DOHH2 (cell line): ENCODE results near the gene PSMA7.
"Not testable (repeated sequence)": the region's sequence is repeated elsewhere in the genome, so short reads cannot be mapped to it uniquely, and the experiment has no call there.

Source experiments
- H3F3A ChIP-seq: fragments of 200-600 bp; sonication (generic), shearing (Covaris generic); 2 replicates; pipeline ENCODE4 v1.6.0; 2016; ENCODE audit warnings: antibody characterized with exemption, mild to moderate bottlenecking; ENCODE audit not compliant: control insufficient read depth, insufficient read depth
- H3K27ac ChIP-seq: fragments of 200-600 bp; sonication (generic); 2 replicates; pipeline ENCODE4 v1.5.1; 2014; ENCODE audit warnings: low read depth, mild to moderate bottlenecking, low read length, moderate library complexity
- H3K27me3 ChIP-seq: fragments of 200-600 bp; sonication (generic); 2 replicates; pipeline ENCODE4 v1.6.1; 2014; ENCODE audit warnings: mild to moderate bottlenecking, low read length, mixed read lengths; ENCODE audit not compliant: control insufficient read depth
- H3K36me3 ChIP-seq: fragments of 200-600 bp; sonication (generic); 2 replicates; pipeline ENCODE4 v1.6.1; 2014; ENCODE audit warnings: mild to moderate bottlenecking, low read length, moderate library complexity, mixed read lengths; ENCODE audit not compliant: control insufficient read depth
- H3K4me1 ChIP-seq: fragments of 200-600 bp; sonication (generic); 2 replicates; pipeline ENCODE4 v1.6.1; 2014; ENCODE audit warnings: mild to moderate bottlenecking, low read length, mixed read lengths; ENCODE audit not compliant: control insufficient read depth
- H3K4me2 ChIP-seq: fragments of 200-600 bp; sonication (generic); 2 replicates; pipeline ENCODE4 v1.6.0; 2014; ENCODE audit warnings: mild to moderate bottlenecking, low read length, moderate library complexity
- H3K4me3 ChIP-seq: fragments of 200-600 bp; sonication (generic); 2 replicates; pipeline ENCODE4 v1.5.1; 2014; ENCODE audit warnings: mild to moderate bottlenecking, low read length, mixed read lengths
- H3K79me2 ChIP-seq: fragments of 200-600 bp; sonication (generic); 2 replicates; pipeline ENCODE4 v1.6.1; 2014; ENCODE audit warnings: mild to moderate bottlenecking, low read length, mixed read lengths; ENCODE audit not compliant: control insufficient read depth
- H3K9me2 ChIP-seq: fragments of 200-600 bp; sonication (generic); replicated peaks from 2 replicates; pipeline ENCODE4 v1.6.1; 2014; ENCODE audit warnings: mild to moderate bottlenecking, low read length, mixed read lengths; ENCODE audit not compliant: control insufficient read depth
- H3K9me3 ChIP-seq: fragments of 200-600 bp; sonication (generic); 2 replicates; pipeline ENCODE4 v1.6.1; 2014; ENCODE audit warnings: antibody characterized with exemption, low read length, mixed read lengths; ENCODE audit not compliant: control insufficient read depth, insufficient read depth
- H4K20me1 ChIP-seq: fragments of 200-600 bp; sonication (generic); 2 replicates; pipeline ENCODE4 v1.6.0; 2014; ENCODE audit warnings: low read depth, mild to moderate bottlenecking, antibody characterized with exemption, low read length, moderate library complexity; ENCODE audit not compliant: control insufficient read depth, insufficient read depth
- EZH2phosphoT487 ChIP-seq: fragments of 200-600 bp; sonication (generic); IDR thresholded peaks from 2 replicates; pipeline ENCODE4 v1.6.1; 2017; ENCODE audit warnings: borderline replicate concordance, mild to moderate bottlenecking, antibody characterized with exemption, low read length, moderate library complexity, mixed read lengths
- TF ChIP-seq, protein P1 (sequence below): fragments of 200-600 bp; sonication (generic); IDR thresholded peaks from one replicate; pipeline ENCODE4 v1.5.1; 2014; ENCODE audit warnings: antibody characterized with exemption, mild to moderate bottlenecking, low read depth, low read length; ENCODE audit not compliant: poor library complexity, severe bottlenecking

PSMA7 gene

DNA sequence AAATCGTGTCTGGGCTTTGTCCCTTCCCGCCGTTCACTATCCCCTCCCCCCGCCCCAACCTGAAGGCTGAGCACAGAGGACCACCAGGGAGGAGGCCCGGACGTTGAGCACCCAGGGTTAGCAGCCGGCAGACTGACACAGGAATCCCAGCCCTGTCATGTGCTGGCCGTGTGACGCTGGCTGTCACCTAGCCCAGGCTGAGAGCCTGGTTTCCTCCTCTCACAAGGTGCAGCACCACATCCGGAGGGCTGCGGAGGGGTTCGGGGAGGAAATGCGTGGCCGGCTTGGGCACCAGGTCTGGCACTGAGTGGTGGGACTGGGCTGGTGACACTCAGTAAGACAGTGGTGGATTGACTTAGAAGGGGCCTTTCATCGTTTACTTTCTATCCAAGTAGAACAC is 25.5 kb downstream of the PSMA7 start:
- Histone ChIP-seq H3K4me3 (no peak overlapping the region), H3K27ac (no peak overlapping the region), H4K20me1 (no peaks in the 10 kb centered on the region), H3K4me1 (peaks cover 16% of the 10 kb centered on the region), H3K27me3 (no peaks in the 10 kb centered on the region; the same call in 1 of the 2 replicates), H3K79me2 (peaks cover 2% of the 10 kb centered on the region), H3K36me3 (no peaks in the 10 kb centered on the region), H3K9me2 (no peaks in the 10 kb centered on the region), H3F3A (0 out of 2 replicates have a peak, but pooled peaks cover 8% of the 10 kb centered on the region), H3K4me2 (no peak overlapping the region), H3K9me3 (peaks cover 5% of the 10 kb centered on the region; the same call in 1 of the 2 replicates)
- TF ChIP-seq, protein P1, sequence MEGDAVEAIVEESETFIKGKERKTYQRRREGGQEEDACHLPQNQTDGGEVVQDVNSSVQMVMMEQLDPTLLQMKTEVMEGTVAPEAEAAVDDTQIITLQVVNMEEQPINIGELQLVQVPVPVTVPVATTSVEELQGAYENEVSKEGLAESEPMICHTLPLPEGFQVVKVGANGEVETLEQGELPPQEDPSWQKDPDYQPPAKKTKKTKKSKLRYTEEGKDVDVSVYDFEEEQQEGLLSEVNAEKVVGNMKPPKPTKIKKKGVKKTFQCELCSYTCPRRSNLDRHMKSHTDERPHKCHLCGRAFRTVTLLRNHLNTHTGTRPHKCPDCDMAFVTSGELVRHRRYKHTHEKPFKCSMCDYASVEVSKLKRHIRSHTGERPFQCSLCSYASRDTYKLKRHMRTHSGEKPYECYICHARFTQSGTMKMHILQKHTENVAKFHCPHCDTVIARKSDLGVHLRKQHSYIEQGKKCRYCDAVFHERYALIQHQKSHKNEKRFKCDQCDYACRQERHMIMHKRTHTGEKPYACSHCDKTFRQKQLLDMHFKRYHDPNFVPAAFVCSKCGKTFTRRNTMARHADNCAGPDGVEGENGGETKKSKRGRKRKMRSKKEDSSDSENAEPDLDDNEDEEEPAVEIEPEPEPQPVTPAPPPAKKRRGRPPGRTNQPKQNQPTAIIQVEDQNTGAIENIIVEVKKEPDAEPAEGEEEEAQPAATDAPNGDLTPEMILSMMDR, result no peak

DNA sequence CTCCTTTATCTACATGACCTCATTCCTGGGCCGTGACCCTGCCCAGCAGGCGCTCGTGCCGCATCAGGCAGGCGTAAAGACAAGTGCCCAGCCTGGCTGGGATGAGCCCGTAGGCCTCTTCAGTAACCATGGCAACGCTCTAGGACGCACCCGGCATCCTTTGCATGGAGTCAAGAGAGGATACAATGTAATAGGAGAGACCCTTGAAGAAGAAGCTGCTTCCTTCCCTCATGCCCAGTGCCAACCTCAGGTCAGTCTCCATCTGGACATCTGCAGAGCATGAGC is 25.9 kb downstream of the PSMA7 start:
- Histone ChIP-seq H3K9me2 (no peaks in the 10 kb centered on the region), H3K4me1 (peaks cover 16% of the 10 kb centered on the region), H3K27me3 (no peaks in the 10 kb centered on the region; the same call in 1 of the 2 replicates), H3K36me3 (no peaks in the 10 kb centered on the region), H3K4me2 (no peak overlapping the region), H3K4me3 (no peak overlapping the region), H4K20me1 (no peaks in the 10 kb centered on the region), H3K9me3 (peaks cover 9% of the 10 kb centered on the region), H3F3A (0 out of 2 replicates have a peak, but pooled peaks cover 8% of the 10 kb centered on the region), H3K79me2 (no peaks in the 10 kb centered on the region), H3K27ac (no peak overlapping the region)
- TF ChIP-seq, protein P1, result no peak
- no peak for TF ChIP-seq EZH2phosphoT487

DNA sequence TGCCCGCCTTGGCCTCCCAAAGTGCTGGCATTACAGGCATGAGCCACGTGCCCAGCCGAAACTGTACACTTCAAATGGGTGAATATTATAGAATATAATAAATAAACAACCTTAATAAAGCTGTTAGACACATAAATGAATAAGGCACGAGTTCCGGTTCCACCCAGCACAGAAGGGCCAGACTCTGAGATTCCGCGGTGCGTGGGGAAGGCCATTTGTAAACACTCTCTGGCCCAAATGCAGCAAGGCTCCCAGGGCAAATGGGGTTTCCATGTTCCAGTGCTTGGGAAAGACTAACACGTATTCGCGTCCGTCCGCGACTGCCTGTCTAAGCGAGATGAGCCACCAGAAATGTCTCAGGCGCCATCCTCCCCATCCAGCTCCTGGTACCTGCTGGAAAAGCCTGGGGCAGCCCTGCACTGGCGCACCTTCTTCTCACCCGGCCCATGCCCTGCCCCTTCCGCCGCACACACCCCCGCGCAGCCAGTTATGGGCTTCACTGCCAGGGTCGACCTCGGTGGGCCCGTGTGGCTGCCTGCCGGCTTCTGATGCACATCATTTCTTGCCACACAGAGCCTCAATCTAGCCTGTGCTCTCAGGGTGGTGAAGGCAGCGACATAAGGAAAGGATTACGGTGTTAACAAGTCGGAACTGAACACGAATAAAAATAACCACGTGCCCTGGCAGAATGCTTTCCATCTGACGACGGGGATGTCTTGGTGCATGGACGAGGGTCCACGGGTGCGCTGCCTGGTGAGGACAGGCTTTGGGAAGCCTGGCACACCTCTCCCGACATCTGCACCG is 26.4 kb downstream of the PSMA7 start:
- Histone ChIP-seq H3F3A (0 out of 2 replicates have a peak, but pooled peaks cover 8% of the 10 kb centered on the region), H3K9me3 (peaks cover 13% of the 10 kb centered on the region), H3K27me3 (no peaks in the 10 kb centered on the region; the same call in 1 of the 2 replicates), H3K4me2 (no peak overlapping the region), H3K4me3 (no peak overlapping the region), H4K20me1 (no peaks in the 10 kb centered on the region), H3K4me1 (peaks cover 16% of the 10 kb centered on the region), H3K9me2 (no peaks in the 10 kb centered on the region), H3K27ac (no peak overlapping the region), H3K36me3 (no peaks in the 10 kb centered on the region), H3K79me2 (no peaks in the 10 kb centered on the region)
- TF ChIP-seq, protein P1, result no peak
- no peak for TF ChIP-seq EZH2phosphoT487

DNA sequence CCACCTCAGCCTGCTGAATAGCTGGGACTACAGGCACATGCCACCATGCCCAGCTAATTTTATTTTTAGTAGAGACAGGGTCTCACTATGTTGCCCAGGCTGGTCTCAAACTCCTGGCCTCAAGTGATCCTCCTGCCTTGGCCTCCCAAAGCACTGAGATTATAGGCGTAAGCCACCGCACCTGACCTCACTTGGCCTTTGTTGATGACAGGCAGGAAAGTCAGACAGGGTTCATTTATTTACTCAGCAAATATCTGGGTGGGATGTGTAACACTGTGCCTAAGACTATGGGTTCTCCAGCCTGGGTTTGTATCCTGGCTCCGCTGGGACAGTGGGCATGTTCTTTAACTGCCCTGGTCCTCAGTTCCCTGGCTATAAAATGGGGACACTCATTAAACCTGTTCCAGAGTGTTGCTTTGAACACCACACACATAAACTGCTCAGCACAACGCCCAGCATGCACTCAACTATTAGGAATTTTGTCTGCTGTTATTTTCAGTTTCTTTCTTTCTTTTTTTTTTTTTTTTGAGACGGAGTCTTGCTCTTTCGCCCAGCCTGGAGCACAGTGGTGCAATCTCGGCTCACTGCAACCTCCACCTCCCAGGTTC is 27.3 kb downstream of the PSMA7 start:
- not testable (repeated sequence) for H3K27me3 ChIP-seq, H3K9me2 ChIP-seq, H3K4me2 ChIP-seq, H4K20me1 ChIP-seq, H3K4me1 ChIP-seq, H3K36me3 ChIP-seq, H3K79me2 ChIP-seq, H3K27ac ChIP-seq, H3F3A ChIP-seq, H3K4me3 ChIP-seq
- H3K9me3 ChIP-seq, result peaks cover 16% of the 10 kb centered on the region
